Kidney epithelial cell (primary cell): Measurements from ENCODE around the gene AGPAT4. TPM values are rescaled to one million over a fixed set of nuclear protein-coding genes. Genes with fewer than 3 reads are reported as not detected.

ENCODE experiments used
- DNase-seq: peaks from one replicate; pipeline ENCODE4 v3.0.0-alpha.2; 2010; ENCODE audit warnings: low read depth
- H3K27me3 ChIP-seq: 2 replicates; pipeline ENCODE4 v1.6.0; 2011; ENCODE audit warnings: low read length; ENCODE audit not compliant: control insufficient read depth, insufficient read depth
- H3K36me3 ChIP-seq: 2 replicates; pipeline ENCODE4 v1.5.1; 2011; ENCODE audit warnings: low read length; ENCODE audit not compliant: control insufficient read depth, insufficient read depth
- H3K4me3 ChIP-seq: 2 replicates; pipeline ENCODE4 v1.5.1; 2011; ENCODE audit warnings: low read depth, mild to moderate bottlenecking, control low read depth, low read length
- total RNA-seq: library from RNA; depleted of rRNA; stranded (reverse); fragments of >200 nt; gene quantifications from 2 replicates; pipeline ENCODE4 v1.2.3, GENCODE V29; 2015
- TF ChIP-seq, protein P1 (sequence below): IDR thresholded peaks from 2 replicates; pipeline ENCODE4 v1.5.1; 2011; ENCODE audit warnings: mild to moderate bottlenecking, moderate library complexity, low read length, control low read depth, inconsistent platforms; ENCODE audit not compliant: insufficient read depth, poor library complexity, severe bottlenecking

Gene AGPAT4
- total RNA-seq, 1 donor from 2014 or later, result 9.6 TPM

DNA sequence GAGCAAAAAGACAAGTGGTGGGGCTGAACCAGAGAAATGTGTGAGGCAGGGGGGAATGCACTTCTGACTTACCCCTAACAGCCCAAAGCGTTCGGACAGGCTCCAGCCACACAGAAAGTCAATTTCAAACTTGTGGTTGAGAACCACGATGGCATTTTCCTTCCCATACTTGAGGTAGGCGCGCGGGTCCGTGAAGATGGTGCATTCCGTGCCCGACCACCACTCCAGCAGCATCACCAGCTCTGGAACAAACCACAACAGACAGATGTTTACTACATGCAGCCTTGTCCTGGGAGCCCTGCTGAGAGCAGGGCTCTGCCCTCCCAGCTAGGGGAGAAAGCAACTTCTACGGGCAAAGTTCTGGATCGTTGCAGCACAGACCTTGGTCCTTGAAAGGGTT is 107.7 kb downstream of the AGPAT4 start:
- TF ChIP-seq, protein P1, sequence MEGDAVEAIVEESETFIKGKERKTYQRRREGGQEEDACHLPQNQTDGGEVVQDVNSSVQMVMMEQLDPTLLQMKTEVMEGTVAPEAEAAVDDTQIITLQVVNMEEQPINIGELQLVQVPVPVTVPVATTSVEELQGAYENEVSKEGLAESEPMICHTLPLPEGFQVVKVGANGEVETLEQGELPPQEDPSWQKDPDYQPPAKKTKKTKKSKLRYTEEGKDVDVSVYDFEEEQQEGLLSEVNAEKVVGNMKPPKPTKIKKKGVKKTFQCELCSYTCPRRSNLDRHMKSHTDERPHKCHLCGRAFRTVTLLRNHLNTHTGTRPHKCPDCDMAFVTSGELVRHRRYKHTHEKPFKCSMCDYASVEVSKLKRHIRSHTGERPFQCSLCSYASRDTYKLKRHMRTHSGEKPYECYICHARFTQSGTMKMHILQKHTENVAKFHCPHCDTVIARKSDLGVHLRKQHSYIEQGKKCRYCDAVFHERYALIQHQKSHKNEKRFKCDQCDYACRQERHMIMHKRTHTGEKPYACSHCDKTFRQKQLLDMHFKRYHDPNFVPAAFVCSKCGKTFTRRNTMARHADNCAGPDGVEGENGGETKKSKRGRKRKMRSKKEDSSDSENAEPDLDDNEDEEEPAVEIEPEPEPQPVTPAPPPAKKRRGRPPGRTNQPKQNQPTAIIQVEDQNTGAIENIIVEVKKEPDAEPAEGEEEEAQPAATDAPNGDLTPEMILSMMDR, result no peak
- Histone ChIP-seq H3K27me3 (no peaks in the 10 kb centered on the region), H3K36me3 (no peaks in the 10 kb centered on the region), H3K4me3 (no peak overlapping the region)
- DNase-seq, result no peak

DNA sequence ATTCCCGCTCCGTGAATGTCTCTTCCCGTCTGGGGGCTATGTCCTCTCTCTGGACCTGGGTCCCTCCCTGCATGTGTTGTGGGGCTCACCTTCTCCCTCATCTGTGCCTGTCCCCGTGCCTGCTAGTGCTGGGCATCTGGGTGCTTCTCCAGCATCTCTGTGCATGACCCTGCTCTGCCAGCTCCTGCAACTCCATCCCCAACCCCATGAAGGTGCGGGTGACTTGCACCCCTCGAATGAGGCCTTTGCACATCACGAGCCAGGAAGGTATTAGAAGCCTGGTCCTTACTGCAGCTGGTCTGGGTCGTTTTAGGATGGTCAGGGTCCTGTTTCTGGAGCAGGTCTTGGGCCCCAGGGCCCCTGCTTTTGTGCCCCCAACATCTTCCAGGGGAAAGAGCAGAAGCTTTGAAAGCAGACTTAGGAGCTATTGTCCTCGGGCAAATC is 109.7 kb downstream of the AGPAT4 start:
- DNase-seq, result no peak
- no peaks in the 10 kb centered on the region for H3K36me3 ChIP-seq
- no peak overlapping the region for H3K4me3 ChIP-seq
- H3K27me3 ChIP-seq, result no peaks in the 10 kb centered on the region
- TF ChIP-seq, protein P1, result no peak

DNA sequence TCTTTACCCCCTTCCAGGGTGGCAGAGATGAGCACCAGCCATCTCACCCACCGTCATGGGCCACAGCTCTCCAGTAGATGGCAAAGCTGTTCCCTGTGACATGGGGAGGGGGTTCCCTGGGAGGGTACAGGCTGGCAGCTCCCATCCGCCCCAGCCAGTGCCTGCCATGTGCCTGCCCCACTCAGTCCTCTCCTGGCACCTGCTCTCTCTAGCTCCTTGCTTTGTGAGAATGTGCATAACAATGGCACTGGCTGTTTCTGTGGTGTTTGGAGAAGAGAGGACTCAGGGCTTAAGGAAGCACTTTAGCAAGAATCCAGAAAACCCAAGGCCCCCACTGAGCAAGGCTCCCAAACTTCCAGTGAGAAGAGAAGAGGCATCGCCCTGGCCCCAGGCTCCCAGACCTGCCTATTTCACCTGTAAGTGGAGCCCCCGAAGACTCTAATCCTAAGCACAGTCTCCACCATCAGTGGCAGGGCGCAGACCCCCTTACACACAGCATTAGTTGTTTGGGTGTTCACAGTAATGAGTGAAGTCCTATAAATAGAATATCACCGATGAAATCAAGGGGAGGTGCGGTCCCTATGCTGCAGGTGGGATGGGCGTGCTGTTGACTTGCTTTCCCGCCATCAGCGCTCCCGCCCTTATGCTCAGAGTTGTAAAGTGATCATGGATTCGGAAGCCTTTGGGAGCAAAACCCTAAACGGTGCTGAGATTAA is 110.2 kb downstream of the AGPAT4 start:
- no peak for DNase-seq
- no peaks in the 10 kb centered on the region for H3K36me3 ChIP-seq
- TF ChIP-seq, protein P1, result no peak
- no peaks in the 10 kb centered on the region for H3K27me3 ChIP-seq
- no peak overlapping the region for H3K4me3 ChIP-seq

DNA sequence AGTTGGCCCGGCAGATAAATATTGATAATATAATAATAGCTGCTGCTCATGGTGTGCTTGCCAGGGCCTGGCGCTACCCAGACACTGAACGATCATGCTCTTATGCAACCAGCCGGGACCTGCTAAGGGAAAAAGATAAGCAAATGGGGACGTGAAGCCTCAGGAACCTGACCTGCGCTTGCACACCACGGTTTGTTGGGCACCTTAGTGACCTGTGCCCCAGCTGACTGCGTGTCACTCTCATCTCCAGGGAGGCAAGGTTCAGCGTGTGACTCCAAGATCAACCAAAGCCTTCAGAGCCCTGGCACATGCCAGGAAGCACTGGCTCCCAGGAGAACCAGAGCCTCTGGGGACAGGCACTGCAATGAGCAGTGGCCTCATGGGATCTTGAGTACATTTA is 111.1 kb downstream of the AGPAT4 start:
- TF ChIP-seq, protein P1, result no peak
- Histone ChIP-seq H3K27me3 (no peaks in the 10 kb centered on the region), H3K36me3 (no peaks in the 10 kb centered on the region), H3K4me3 (no peak overlapping the region)
- no peak for DNase-seq

DNA sequence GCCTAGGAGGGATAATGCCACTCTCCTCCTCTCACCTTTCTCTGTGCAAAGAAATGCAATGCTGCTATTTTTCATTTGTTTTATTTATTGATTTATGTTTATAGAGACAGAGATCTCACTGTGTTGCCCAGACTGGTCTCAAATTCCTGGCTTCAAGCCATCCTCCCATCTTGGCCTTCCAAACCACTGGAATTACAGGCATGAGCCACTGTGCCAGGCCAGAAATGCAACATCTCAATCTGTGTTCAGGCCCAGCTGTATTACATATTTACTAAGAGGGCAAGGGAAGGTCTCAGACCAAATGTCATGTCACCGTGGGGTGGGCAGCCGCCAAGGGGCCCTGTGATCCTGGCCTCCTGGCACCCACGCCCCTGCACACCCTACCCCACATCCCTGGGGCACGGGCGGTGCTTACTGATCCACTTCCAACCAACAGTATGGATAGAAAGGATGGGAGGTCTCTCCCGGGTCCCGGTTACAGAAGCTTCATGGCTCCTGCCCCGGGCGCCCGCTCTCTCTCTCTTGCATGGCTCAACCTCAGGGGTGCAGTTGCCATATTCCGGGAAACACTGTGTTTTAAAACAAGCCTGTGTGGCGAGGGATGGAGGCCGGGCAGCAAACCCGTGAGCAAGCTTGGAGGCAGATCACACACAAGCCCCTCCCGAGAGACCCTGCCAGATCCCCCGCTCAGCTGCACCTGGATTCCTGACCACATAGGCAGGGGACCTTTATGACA is 111.8 kb downstream of the AGPAT4 start:
- Histone ChIP-seq H3K27me3 (no peaks in the 10 kb centered on the region), H3K36me3 (no peaks in the 10 kb centered on the region), H3K4me3 (no peak overlapping the region)
- no peak for DNase-seq
- TF ChIP-seq, protein P1, result no peak
